ENCODE measurements around the gene RASAL2. TPM values are rescaled to one million over a fixed set of nuclear protein-coding genes. Genes with fewer than 3 reads are reported as not detected.

RASAL2 gene
- total RNA-seq, 2 experiments from 2014 or later, result not detected

DNA sequence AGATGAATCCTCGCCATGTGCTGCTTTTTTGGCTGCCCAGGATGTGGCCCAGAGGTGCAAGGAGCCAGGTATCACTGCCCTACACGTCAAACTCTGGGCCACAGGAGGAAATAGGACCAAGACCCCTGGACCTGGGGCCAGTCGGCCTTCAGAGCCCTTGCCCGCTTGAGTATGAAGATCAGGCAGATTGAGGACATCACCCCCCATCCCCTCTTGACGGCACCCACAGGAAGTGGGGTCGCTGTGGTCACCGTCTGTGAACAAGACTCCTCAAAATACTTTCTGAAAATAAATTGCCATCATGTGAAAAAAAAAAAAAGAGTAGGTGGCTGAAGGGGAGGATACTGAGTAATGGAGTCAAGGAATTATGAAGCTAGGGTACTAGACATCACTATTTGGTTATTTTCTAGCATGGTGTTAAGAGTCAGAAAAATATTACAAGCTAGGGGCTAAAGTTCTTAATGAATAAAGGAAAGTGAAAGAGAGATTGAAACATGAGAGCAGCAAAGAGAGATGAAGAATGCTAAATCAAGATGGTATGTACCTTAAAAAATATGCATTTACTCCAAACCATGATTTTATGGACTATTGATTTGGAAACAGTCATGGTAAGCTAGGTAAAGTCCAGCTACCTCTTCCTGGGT, 318.0 kb downstream of the RASAL2 start:
- ATAC-seq, result no peak
- intact Hi-C loops (cut with DNase I, micrococcal nuclease), result no loop called here
- POLR2A ChIA-PET, result no interaction called here
- Mint-ChIP-seq H3K4me3 (no peak overlapping the region), H3K36me3 (ENCODE audit: low read depth) (no peaks in the 10 kb centered on the region), H3K9me3 (ENCODE audit: low read depth) (no peaks in the 10 kb centered on the region), H3K4me1 (no peaks in the 10 kb centered on the region), H3K27me3 (peaks cover 9% of the 10 kb centered on the region), H3K27ac (no peak overlapping the region)
- DNase-seq, result no peak
- CTCF ChIA-PET, result no interaction called here

DNA sequence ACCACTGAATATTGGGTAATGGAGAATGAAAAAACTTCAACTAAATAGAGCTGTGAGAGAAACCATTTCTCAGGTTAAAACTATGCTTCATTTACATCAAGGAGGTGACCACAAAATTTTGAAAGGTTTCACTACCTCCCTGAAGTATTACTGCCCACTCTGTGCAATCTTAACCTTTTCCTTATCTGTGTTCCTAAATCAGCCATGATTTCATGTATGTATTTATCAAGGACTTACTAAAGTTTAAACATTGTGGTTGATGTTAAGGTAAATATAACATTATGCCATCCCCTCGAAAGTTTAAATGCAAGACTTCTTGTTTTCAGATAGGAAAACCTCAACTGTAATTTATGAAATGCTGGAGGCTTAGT, 318.5 kb downstream of the RASAL2 start:
- intact Hi-C loops (cut with DNase I, micrococcal nuclease), result no loop called here
- Mint-ChIP-seq H3K4me1 (no peaks in the 10 kb centered on the region), H3K9me3 (ENCODE audit: low read depth) (no peaks in the 10 kb centered on the region), H3K27ac (no peak overlapping the region), H3K36me3 (ENCODE audit: low read depth) (no peaks in the 10 kb centered on the region), H3K27me3 (peaks cover 8% of the 10 kb centered on the region), H3K4me3 (no peak overlapping the region)
- ATAC-seq (no peak), DNase-seq (no peak)
- POLR2A ChIA-PET, result no interaction called here
- CTCF ChIA-PET, result no interaction called here

DNA sequence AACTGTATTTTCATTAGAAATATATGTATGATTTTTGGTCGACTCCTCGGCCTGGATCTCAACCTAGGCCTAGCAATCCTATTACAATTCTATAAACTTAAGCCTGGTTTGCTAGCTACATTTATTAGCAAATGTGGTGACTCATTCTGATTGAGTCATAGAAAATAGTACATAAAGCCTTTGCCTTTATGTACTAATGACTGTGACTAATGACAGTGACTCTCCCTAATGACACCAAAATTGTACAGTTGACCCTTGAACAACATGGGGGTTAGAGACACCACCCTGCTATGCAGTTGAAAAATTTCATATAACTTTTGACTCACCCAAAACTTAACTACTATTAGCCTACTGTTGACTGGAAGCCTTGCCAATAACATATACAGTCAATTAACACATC, 324.0 kb downstream of the RASAL2 start:
- Mint-ChIP-seq H3K27ac (no peak overlapping the region), H3K4me3 (no peak overlapping the region), H3K4me1 (no peaks in the 10 kb centered on the region), H3K27me3 (no peaks in the 10 kb centered on the region), H3K9me3 (ENCODE audit: low read depth) (no peaks in the 10 kb centered on the region), H3K36me3 (ENCODE audit: low read depth) (no peaks in the 10 kb centered on the region)
- ChIA-PET POLR2A (no interaction called here), CTCF (no interaction called here)
- no peak for DNase-seq
- intact Hi-C loops (cut with DNase I, micrococcal nuclease), result no loop called here
- ATAC-seq, result no peak

DNA sequence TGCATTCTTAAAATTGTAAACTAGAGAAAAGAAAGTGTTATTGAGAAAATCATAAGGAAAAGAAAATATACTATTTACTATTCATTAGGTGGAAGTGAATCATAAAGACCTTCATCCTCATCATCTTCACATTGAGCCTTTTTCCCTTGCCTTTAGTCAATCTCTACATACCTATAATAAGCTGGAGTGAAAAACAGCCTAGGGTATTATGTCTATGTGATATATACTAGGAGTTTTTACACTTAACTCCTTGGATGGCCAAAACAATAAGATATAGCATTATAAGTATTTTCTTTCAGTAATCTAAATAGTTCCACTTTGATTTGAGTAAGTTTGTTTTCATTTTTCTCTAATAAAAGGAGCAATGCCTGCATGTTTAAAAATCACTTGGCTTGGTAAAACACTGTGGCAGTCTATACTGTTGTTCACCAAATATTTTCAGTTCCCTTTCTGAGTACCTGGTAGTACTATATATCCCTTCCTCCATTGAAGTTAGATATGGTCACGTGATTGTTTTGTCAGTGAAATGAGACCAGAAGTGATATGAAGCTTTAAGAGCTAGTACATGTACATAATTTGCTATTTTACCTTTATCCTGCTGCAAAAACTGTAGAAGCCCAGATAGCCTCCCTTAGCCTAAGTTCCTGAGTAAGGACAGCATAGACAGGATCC, 324.5 kb downstream of the RASAL2 start:
- Mint-ChIP-seq H3K36me3 (ENCODE audit: low read depth) (no peaks in the 10 kb centered on the region), H3K27ac (no peak overlapping the region), H3K4me1 (no peaks in the 10 kb centered on the region), H3K4me3 (no peak overlapping the region), H3K27me3 (no peaks in the 10 kb centered on the region), H3K9me3 (ENCODE audit: low read depth) (no peaks in the 10 kb centered on the region)
- no peak for ATAC-seq
- intact Hi-C loops (cut with DNase I, micrococcal nuclease), result no loop called here
- DNase-seq, result no peak
- CTCF ChIA-PET, result no interaction called here
- POLR2A ChIA-PET, result no interaction called here

DNA sequence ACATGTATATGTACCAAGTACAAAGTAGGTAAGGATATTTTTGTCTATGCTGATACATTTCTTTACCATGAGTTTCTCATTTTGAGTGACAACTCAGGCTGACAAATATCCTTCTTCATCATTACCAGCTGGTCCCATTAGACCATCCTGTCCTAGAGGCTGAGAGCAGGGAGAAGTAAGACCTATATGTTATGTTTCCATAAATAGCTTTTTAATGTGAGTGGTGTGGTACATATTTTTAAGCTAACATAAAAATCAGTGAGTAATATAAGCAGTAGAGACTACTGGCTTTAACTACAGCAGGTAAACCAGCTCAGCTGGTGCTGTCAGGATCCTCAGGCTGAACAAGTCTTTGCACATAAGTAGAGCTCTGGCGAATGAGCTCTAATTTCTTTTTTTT, 340.5 kb downstream of the RASAL2 start:
- Mint-ChIP-seq H3K27me3 (peaks cover 4% of the 10 kb centered on the region), H3K9me3 (ENCODE audit: low read depth) (no peaks in the 10 kb centered on the region), H3K27ac (no peak overlapping the region), H3K36me3 (ENCODE audit: low read depth) (no peaks in the 10 kb centered on the region), H3K4me3 (no peak overlapping the region), H3K4me1 (no peaks in the 10 kb centered on the region)
- ATAC-seq, result no peak
- CTCF ChIA-PET, result interaction anchor here (0.7 to 1.0 kb wide), 2 partner anchors 8 to 9 kb away, joined by 3 read pairs; no protein-coding TSS in a partner anchor
- intact Hi-C loops (cut with DNase I, micrococcal nuclease), result no loop called here
- no peak for DNase-seq
- POLR2A ChIA-PET, result no interaction called here

DNA sequence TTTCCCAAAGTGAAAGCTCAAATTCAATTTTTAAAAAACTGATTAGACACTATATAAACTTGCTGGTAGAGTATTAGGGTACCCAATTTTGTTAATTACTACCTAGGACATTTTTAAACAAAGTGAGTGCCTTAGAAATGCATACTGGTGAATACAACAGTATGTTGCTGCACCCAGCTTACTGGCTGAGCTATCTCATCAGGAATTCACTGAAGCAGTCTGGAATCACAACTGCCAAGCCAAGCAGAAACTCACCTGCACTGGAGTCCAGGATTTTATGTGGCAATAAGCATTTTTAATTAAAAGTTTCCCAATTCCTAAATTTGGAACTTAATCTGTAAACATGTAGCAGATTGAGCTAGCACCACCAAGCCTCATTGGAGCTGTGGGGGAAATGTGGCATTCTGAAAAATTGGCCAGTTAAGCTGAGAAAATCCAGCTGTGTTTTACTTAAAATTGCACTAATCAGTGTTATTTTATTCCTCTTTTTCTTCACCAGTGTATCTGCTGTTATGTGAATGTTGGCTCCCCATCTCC, 341.1 kb downstream of the RASAL2 start:
- H3K4me1 Mint-ChIP-seq, result no peaks in the 10 kb centered on the region

DNA sequence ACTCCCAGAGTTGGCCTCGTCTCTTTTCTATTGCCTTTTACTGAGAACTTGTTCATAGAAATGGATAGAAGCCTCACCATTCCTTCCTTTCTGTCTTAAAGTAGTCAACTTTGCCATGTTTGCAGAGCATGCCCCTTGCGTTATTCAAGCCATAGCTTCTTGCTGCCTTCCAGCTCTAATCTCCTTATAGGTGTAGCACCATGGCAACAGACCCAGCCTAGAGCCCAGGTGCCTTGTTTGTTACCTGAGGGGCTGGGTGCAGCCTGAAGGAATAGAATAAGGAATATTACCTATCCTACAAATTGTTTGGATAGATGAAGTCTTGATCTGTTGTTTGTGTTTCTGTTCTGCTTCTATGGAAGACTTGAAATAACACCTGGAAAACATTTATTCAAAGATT, 343.0 kb downstream of the RASAL2 start:
- H3K9me3 Mint-ChIP-seq (ENCODE audit: low read depth), result no peaks in the 10 kb centered on the region
- CTCF ChIA-PET, result no interaction called here
- intact Hi-C loops (cut with DNase I, micrococcal nuclease), result no loop called here
- H3K36me3 Mint-ChIP-seq (ENCODE audit: low read depth), result no peaks in the 10 kb centered on the region
- H3K4me3 Mint-ChIP-seq, result no peak overlapping the region
- POLR2A ChIA-PET, result no interaction called here
- H3K27me3 Mint-ChIP-seq, result peaks cover 7% of the 10 kb centered on the region
- no peak for DNase-seq
- ATAC-seq, result no peak
- H3K27ac Mint-ChIP-seq, result no peak overlapping the region
- H3K4me1 Mint-ChIP-seq, result no peaks in the 10 kb centered on the region

More for the DNA sequence above, 341.1 kb downstream of the RASAL2 start:
- intact Hi-C loops (cut with DNase I, micrococcal nuclease), result no loop called here
- ChIA-PET CTCF (interaction anchor here (0.7 kb wide), 1 partner anchor 9 kb away, joined by 3 read pairs; no protein-coding TSS in a partner anchor), POLR2A (no interaction called here)
- no peak overlapping the region for H3K27ac Mint-ChIP-seq
- ATAC-seq, result no peak
- DNase-seq, result no peak
- no peaks in the 10 kb centered on the region for H3K9me3 Mint-ChIP-seq (ENCODE audit: low read depth)
- H3K4me3 Mint-ChIP-seq, result no peak overlapping the region
- peaks cover 4% of the 10 kb centered on the region for H3K27me3 Mint-ChIP-seq
- no peaks in the 10 kb centered on the region for H3K36me3 Mint-ChIP-seq (ENCODE audit: low read depth)

DNA sequence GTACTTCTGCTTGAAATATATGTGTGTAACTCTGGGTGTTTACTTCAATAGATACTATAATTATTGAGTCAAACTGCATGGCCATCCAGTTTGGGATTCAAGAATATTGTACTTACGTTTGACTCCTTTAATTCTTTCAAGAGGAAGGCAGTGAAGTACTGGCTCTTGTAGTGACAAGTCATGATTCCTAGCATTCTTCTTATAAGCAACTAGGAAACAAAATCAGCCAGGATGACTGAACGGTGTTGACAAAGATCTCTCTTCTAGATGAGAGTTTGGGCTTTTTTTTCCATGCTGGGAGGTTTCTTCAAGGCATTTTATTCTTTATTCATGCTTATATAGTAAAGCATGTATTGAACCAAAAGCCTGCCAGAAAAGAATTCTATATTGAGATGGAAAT, 344.5 kb downstream of the RASAL2 start:
- Mint-ChIP-seq H3K9me3 (ENCODE audit: low read depth) (no peaks in the 10 kb centered on the region), H3K36me3 (ENCODE audit: low read depth) (no peaks in the 10 kb centered on the region), H3K4me3 (no peak overlapping the region), H3K27ac (no peak overlapping the region), H3K27me3 (peaks cover 16% of the 10 kb centered on the region), H3K4me1 (no peaks in the 10 kb centered on the region)
- ATAC-seq, result no peak
- intact Hi-C loops (cut with DNase I, micrococcal nuclease), result no loop called here
- POLR2A ChIA-PET, result no interaction called here
- DNase-seq, result no peak
- CTCF ChIA-PET, result interaction anchor here (0.6 kb wide), 1 partner anchor 1677 kb away, joined by 6 read pairs; no protein-coding TSS in a partner anchor

DNA sequence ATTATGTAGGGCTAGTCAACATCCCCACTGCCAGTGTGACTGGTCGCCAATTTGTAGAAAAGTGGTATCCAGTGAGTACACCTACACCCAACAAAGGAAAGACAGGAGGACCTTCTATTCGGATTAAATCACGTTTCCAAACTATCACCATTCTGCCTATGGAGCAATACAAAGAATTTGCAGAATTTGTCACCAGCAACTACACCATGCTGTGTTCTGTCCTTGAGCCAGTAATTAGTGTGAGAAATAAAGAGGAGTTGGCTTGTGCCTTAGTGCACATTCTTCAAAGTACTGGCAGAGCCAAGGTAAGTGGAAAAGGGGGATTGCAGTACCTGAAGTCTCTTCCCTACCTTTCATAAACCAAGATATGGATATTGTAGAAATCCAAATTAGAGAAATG, 349.0 kb downstream of the RASAL2 start:
- DNase-seq, result no peak
- no peaks in the 10 kb centered on the region for H3K4me1 Mint-ChIP-seq
- no peaks in the 10 kb centered on the region for H3K9me3 Mint-ChIP-seq (ENCODE audit: low read depth)
- H3K27me3 Mint-ChIP-seq, result peaks cover 23% of the 10 kb centered on the region
- no peak overlapping the region for H3K4me3 Mint-ChIP-seq
- H3K27ac Mint-ChIP-seq, result no peak overlapping the region
- intact Hi-C loops (cut with DNase I, micrococcal nuclease), result no loop called here
- ChIA-PET POLR2A (no interaction called here), CTCF (interaction anchor here (0.6 kb wide), 1 partner anchor 9 kb away, joined by 3 read pairs; no protein-coding TSS in a partner anchor)
- H3K36me3 Mint-ChIP-seq (ENCODE audit: low read depth), result no peaks in the 10 kb centered on the region
- no peak for ATAC-seq

DNA sequence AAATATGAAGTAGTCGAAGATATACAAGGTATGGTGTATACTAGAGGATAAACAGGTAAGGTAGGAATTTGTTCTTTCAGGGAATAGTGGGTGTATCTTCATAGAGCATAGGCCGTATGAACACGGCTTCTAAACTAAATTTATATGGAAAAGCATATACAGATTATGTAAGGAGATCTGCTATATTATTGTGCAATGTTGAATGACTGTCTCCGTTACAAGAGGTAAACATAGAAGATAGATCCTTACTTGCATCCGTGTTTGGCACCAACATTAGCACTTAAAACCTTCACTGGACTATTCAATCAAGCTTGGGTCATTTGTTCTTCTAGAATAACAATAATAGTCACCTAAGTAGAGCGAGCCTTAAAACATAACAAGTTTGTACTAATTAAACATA, 357.0 kb downstream of the RASAL2 start:
- Mint-ChIP-seq H3K27me3 (peaks cover 6% of the 10 kb centered on the region), H3K36me3 (ENCODE audit: low read depth) (no peaks in the 10 kb centered on the region), H3K4me1 (no peaks in the 10 kb centered on the region), H3K4me3 (no peak overlapping the region), H3K9me3 (ENCODE audit: low read depth) (no peaks in the 10 kb centered on the region), H3K27ac (no peak overlapping the region)
- intact Hi-C loops (cut with DNase I, micrococcal nuclease), result no loop called here
- POLR2A ChIA-PET, result no interaction called here
- no peak for DNase-seq
- ATAC-seq, result no peak
- CTCF ChIA-PET, result no interaction called here

DNA sequence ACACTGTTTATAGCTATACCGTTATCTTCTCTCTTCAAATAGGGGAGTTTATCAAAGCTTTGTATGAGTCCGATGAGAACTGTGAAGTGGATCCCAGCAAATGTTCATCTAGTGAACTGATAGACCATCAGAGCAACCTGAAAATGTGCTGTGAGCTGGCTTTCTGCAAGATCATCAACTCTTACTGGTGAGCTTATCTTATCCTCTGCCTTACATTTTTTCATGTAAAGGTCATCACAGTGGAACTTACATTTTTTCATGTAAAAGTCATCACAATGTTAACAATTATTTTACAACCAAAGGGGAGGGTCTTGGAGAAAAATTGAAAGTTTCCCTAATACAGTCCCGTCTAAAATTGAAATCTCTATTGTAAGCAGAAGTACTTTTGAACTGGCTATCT, 357.6 kb downstream of the RASAL2 start:
- Mint-ChIP-seq H3K27me3 (peaks cover 6% of the 10 kb centered on the region), H3K4me1 (no peaks in the 10 kb centered on the region), H3K9me3 (ENCODE audit: low read depth) (no peaks in the 10 kb centered on the region), H3K27ac (no peak overlapping the region), H3K36me3 (ENCODE audit: low read depth) (no peaks in the 10 kb centered on the region), H3K4me3 (no peak overlapping the region)
- intact Hi-C loops (cut with DNase I, micrococcal nuclease), result no loop called here
- ChIA-PET CTCF (no interaction called here), POLR2A (no interaction called here)
- DNase-seq, result no peak
- no peak for ATAC-seq

DNA sequence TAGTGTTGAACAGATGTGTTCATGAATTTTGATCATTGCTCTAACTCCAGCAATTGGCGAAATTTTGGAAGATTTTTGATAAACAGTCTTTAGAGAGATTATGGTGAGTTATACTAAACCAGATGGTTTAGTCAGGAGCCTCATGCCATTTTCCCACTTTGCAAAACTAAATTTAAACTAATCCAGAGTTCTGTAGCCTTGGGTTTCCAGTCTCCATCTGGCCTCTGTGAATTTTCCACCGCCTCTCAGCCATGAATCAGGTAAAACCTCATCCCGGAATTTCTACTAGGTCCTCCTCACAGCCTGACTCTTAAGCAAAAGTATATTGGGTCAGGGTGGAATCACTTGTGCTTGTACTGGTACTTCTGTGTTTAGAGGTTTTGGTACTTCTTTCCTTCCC, 358.1 kb downstream of the RASAL2 start:
- Mint-ChIP-seq H3K9me3 (ENCODE audit: low read depth) (no peaks in the 10 kb centered on the region), H3K27me3 (peaks cover 4% of the 10 kb centered on the region), H3K4me1 (no peaks in the 10 kb centered on the region), H3K27ac (no peak overlapping the region), H3K36me3 (ENCODE audit: low read depth) (no peaks in the 10 kb centered on the region), H3K4me3 (no peak overlapping the region)
- ATAC-seq, result no peak
- CTCF ChIA-PET, result no interaction called here
- POLR2A ChIA-PET, result no interaction called here
- DNase-seq, result no peak
- intact Hi-C loops (cut with DNase I, micrococcal nuclease), result no loop called here
